Sciatic nerve (tissue), 2 donors: ENCODE data around the gene NPR3. TPM values are rescaled to one million over a fixed set of nuclear protein-coding genes. Genes with fewer than 3 reads are reported as not detected.

Experiments used
- ATAC-seq: fragments of 200-7000 bp; cut with Tn5 transposase; one replicate; pipeline ENCODE4 v1.9.1; 2020; ENCODE audit warnings: mild to moderate bottlenecking, moderate library complexity
- DNase-seq: peaks from one replicate; pipeline ENCODE4 v3.0.0-alpha.2; 2020; ENCODE audit warnings: low spot score
- intact Hi-C: fragments of 100-400 bp; cut with DNase I; formaldehyde crosslinking; loops from one replicate; pipeline ENCODE4 v1.14.2; 2022
- total RNA-seq: library from RNA; stranded (reverse); fragmentation: NEBNext Ultra II Directional; extraction: Animal tissue kit (Norgen Biotek cat#: 25700); gene quantifications from one replicate; pipeline ENCODE4 v1.2.1, GENCODE V29; 2021
- donor health status: DM: no; HTN: no; CAD: no.
- donor health status: DM: no; HTN: no; CAD: no.

The NPR3 gene
- total RNA-seq, 1 donor from 2014 or later = 16.0 TPM

DNA sequence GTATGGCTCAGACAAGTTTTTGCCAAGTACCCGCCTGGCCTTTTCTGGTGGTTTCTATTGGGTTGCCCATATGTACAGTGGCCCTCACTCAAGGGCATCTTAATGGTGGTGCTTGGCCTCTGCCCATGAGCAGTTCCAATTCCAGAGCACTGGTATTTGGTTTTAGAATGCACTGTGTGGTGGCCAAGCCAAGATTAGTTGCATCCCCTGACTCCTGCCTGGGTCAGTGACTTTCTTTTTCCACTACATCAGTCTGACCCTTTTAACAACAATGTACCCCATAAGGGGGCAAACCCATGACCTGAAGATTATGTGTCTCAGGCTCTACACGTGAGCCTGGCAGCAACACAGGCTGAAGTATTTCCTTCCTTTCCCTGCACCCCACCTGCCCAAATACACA lies 34.2 kb downstream of the NPR3 start:
- DNase-seq (no peak), ATAC-seq (no peak)

DNA sequence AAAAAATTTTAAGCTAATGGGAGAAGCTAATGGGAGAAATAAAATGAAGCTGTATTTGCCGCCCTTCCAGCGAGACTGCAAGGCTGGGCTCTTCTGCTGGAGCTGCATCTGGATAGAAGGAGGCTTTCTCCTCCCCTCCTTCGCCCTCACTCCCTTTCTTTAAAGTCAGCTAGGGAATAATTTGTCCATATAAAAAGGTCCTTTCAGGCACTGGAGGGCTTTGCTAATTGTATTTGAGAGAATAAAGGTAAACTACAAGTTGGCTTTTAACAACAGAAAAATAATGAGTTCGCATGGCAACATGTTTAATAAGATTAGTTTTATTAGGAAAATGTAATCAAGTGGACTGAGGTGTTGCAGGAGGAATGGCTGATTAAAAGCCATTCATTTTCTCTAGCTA lies 41.3 kb downstream of the NPR3 start:
- ATAC-seq = no peak
- DNase-seq = no peak
- intact Hi-C loops = no loop called here

More for the DNA sequence above, 34.2 kb downstream of the NPR3 start:
- intact Hi-C loops = no loop called here

DNA sequence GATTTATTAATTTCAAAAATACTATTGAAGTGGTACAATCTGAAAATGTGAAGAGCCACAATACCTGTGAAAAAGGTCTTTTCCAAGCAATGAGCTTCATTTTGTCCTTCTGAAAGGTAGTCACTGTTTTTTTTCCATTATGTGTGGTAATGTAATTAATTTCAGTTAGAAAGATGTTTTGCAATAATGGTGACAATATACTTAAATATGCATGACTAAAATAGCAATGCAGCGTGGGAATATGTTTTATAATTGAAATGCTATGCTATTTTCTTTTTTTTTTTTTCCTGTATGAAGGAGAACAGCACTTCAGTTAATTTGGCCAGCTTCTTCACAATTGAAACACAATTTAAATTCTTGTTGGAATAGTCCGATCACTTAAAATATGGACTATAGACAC lies 41.9 kb downstream of the NPR3 start:
- intact Hi-C loops = no loop called here
- DNase-seq (no peak), ATAC-seq (no peak)

DNA sequence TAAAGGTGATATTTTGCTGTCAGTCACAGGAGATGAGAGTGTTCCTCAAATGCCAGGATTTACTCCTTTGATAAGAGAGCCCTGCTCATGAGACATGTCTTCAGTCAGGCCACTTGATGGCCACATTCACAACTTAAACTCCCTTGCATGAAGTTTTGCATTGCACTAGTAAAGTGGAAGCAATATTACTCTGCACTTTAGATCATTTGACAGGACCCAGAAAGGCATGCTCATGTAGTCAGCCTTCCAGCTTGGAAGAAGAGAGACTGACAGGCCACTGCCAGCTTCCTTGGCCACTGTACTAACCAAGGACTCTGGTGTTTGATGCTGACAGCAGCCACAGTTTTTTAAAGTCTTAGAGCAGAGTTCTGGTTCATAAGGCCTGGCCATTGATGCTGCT lies 42.6 kb downstream of the NPR3 start:
- ATAC-seq (peak; percentile 13), DNase-seq (no peak)
- intact Hi-C loops = no loop called here

DNA sequence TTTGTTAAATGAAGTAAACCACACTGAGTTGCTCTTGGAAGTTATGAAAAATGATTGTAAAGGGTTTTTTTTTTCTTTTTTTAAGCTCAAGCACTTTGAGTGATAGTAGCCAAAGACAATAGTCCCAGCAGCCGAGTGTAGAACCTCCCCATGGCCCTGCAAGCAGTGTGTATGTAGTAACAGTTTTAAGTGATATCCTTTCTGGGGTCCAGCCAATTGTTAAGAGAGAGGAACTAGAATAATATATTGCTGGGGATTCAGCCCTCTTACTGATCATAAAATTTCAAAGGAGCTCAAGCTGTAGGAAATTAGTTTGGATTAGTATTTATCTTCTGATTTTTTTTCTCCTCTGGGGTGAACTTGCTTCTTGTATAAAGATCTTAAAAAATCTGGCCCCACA lies 43.2 kb downstream of the NPR3 start:
- no peak for ATAC-seq

DNA sequence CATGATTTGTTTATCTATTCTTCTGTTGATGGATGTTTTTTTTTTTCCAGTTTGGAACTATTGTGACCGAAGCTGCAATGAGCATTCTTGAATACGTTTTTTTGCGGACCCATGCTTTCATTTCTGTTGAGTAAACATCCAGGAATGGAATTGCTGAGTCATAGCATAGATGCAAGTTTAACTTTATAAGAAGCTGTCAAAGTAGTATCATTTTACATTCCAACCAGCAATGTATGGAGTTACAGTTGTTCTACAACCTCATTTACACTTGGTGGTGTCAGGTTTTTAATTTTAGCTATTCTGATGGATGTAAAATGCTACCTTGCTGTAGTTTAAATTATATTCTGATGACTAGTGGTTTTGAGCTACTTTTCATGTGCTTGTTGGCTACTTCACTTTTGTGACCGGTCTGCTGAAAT lies 49.0 kb downstream of the NPR3 start:
- intact Hi-C loops = no loop called here
- ATAC-seq (no peak), DNase-seq (no peak)

More for the DNA sequence above, 43.2 kb downstream of the NPR3 start:
- DNase-seq = no peak
- intact Hi-C loops = no loop called here

DNA sequence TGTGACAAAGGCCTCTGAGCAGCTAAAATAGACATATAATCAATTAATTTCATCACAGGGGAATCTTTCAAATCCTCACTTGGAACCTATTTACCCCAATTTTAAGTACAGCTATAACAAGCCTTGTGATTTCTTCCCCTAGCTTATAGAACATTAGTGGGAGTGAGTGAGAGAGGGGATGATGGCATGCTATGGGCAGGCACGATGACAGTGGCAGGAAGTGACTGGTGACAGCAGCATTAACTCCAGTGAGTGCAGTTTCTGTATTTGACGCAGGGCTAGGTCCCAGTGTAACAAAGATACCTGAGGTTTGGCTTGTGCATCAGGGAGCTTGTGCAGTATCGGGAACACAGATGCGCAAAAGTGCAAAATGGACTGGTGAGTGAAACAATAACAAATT lies 54.1 kb downstream of the NPR3 start:
- no peak for ATAC-seq
- intact Hi-C loops = no loop called here
- DNase-seq = no peak

DNA sequence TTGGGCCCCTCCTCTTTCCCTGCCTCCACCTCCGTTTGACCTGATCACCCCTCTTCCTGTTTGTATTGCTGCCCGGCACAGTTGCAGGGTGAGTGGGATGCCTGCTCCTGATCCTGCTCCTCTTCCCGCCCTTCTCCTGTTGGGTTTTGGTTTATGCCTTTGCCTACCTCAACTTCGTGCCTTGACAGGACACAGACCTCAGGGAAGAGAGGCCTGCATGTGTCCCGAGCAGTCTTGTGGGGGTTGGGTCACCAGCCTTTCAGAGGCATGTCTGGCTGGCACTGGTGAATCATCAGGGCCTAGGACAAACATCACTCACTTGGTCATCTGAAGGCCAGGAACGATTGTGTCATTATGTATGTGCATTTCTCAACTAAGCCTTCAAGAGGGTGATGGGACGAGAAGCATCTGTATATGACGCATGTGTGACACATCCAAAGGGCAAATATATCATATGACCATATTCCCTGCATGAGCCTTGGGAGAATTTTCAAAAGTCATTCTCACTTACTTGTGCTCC lies 56.9 kb downstream of the NPR3 start:
- intact Hi-C loops = no loop called here
- ATAC-seq (no peak), DNase-seq (no peak)

DNA sequence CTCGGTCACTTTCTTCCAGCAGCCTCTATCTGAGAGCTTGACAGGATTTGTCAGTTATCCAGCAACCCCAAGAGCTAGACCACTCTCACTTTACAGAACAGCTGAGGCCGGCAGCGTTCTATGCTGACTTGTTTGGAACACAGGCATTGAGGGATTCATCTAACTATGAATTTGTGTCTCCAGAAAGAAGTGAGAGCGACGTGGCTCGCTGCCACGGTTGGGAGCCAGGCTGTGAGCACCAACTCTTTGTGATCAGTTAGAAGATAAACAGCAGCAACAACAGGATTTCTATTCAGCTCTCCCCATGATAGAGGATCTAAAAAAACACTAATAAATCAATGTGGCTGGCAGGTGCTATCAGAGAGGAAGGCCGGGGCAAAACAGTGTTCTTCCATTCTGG lies 58.6 kb downstream of the NPR3 start:
- no peak for ATAC-seq
- no peak for DNase-seq
- intact Hi-C loops = no loop called here

DNA sequence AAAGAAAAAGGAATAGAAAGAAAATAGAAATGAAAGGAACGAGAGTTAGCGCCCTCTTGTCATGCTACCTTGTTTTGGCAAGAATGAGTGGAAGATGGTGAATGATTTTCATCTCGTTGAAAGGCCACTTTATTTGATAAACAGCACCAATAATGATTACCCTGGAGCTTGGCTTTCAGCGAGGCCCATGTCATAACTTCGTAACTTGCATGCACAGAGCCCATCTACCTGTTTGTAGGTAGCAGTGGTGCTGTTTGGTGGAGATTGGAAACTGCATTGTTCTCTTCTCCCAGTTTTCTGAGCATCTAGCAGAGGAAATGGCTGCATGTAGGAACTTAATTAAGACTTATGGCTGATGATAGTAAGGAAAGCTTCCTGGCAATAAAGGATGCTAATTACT lies 59.3 kb downstream of the NPR3 start:
- no peak for DNase-seq
- intact Hi-C loops = no loop called here
- no peak for ATAC-seq

DNA sequence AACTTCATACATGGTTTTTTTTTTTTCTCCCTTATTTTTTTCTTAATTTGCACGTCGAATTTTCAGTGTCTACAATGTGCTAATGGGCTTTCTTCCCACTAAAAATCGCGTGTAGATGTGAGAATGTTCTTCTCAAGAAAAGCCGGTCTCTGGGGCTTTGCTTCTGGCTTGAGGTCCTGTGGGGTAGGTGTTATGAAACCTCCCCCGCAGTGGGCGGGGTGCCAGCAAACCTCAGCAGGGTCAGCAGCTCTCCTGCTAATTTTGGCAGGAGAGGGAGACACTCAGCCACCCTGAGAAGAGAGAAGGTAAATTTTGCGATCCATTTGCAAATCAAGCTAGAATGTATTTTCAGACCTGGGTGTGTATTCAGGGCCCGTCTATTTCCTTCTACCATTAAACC lies 59.9 kb downstream of the NPR3 start:
- intact Hi-C loops = no loop called here
- ATAC-seq (no peak), DNase-seq (no peak)

DNA sequence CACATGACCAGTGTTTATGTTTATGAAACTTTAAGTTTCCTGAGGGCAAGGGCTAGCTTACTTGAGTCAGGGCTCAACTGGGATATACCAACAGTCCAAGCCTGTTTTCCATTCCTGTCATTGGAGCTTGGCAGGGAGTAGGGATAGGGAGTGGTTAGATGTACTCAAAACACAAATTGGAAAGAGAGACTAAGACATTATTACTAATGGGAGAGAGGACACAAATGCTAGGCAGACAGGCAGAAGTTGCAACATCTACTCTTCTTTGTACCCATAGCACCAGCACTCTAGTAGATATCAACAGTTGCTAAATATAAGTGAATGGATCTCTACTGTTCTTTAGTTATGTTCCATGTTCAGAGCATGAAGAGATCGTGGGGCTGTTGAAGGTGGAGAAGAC lies 62.8 kb downstream of the NPR3 start:
- intact Hi-C loops = no loop called here
- no peak for DNase-seq
- ATAC-seq = peak; percentile 17

DNA sequence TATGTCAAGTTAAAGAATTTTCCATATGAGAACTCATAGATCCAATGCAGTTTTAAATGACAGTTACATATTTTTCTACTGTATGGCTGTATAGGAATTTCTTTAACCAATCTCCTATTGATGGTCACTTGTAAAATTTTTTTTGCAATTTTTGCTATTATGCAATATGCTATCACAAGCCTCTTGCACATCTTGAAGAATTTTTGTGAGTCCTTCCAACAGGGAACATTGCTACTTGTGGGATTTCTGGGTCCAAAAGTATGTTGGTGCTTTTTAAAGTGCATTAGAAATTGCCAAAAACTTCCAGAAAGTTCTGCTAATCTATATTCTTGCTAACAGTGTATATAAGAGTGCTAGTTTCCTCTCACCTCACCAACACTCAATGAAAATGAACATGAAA lies 65.1 kb downstream of the NPR3 start:
- no peak for DNase-seq
- intact Hi-C loops = no loop called here
- ATAC-seq = no peak

DNA sequence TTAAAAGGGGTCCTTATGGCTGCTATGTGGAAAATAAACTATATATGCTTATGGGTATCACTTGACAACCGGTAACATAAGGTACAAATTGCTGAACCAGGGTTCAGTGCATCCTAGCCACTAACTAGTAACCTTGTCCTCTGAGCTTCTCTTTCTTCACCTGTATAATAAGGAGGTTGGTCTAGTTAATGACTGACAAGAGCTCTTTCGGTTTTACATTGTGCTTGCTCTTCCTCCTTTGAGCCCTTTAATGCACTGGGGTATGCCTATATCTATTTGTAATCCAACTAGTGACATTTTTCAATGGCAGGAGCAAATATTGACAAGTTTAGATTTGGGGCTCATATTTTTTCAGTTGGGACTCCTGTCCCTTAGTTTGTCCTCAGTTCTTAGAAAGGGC lies 66.1 kb downstream of the NPR3 start:
- ATAC-seq = no peak
- intact Hi-C loops = no loop called here
- no peak for DNase-seq

DNA sequence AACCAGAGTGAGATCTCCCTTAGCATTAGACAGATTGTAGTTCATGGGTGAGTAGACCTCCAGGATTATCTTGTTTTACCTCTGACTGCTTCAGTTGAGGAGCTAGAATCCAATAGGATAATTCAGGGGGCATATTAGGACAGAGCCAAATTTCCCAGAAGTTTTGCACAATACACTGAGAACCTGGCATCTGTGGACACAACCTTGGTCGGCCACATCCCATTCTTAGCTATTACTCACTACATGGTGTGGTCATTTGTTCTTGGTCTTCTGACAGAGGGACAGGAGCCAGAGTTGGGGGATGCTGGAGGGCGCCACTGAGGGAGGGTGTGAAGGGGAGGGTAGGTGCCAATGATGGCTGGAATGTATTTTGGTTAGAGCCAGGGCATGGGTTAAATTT lies 66.6 kb downstream of the NPR3 start:
- no peak for DNase-seq
- ATAC-seq = no peak
- intact Hi-C loops = no loop called here

DNA sequence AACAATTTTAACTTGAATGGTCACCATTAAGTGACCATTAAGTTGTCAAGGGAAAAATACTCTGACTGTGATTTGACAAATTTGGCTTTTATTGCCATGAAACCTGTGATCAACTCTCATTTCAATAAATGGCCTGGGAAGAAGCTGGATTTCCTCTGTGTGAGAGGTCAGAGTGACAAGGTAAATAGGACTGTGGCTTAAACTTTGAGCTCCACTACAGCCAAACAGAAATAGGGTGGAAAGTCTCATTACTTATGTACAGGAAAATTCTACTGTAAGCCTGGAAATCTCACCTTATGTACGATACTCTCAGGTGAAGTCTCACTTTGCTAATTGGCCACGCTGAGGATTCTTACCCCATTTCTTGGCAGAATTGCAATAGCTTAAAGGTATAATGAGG lies 67.3 kb downstream of the NPR3 start:
- intact Hi-C loops = no loop called here
- DNase-seq (no peak), ATAC-seq (no peak)

DNA sequence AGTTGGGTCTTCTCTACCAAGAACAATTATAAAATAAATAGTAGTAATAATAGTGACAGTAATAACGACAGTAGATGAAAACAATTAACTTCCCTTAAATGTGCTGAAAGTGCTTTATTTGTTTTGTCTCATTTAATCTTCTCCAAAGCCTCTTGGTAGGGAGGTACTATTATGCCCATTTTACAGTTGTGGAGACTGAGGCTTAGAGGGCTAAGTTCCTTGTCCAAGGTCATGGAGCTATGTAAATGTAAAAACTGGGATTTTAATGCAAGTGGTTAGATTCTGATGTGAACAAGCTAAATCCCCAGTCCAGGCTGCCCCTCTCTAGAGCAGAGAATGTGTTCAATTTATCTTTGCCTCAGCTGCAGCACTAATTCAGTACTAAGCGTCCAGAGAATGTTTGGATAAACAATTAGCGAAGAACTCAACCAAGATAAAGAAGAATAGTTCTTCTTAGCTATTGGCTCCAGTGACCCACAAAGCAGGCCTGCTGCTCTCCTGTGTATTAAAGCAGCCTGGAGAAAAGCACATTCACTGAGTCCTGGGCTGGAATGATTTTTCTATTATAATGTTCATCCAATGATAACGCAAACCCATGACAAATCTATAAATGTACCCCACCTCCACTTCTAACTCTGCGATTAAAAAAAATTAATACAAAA lies 68.8 kb downstream of the NPR3 start:
- intact Hi-C loops = no loop called here
- DNase-seq (no peak), ATAC-seq (peak; percentile 23)

DNA sequence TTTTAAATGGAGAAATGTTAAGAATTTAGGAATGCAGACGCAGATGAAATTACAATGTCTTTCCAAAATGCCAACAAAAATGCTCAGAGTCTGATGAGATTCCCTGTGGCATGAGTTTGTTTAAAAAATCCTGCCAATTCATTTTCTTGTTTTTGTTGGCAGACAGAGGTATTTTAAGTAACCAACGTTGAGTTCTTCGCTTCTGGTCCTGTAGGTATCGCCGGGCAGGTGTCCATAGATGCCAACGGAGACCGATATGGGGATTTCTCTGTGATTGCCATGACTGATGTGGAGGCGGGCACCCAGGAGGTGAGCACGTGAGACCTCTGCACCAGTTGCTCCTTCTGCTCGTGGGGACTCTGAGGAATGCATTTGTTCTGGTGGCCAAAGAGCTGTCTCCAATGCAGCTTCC lies 69.4 kb downstream of the NPR3 start:
- DNase-seq (no peak), ATAC-seq (no peak)
- intact Hi-C loops = no loop called here

DNA sequence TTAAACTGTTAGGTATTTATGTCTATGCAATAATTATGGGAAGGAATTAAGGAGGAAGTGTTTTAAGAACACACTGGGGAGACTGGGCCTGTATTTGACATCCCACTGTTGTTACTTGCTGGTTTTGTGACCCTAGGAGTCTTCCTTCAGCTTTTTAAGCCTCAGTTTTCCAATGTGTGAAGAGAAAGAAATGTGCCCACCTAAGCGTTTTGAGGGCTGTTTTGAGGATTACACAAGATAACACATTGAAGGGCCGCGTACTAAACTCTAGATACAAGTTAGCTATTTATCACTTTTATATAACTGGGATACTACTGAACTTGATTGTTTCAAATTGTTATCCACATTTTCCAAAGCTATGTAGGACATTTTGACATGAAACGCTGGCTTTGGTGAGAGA lies 72.5 kb downstream of the NPR3 start:
- ATAC-seq (no peak), DNase-seq (no peak)
- intact Hi-C loops = no loop called here

DNA sequence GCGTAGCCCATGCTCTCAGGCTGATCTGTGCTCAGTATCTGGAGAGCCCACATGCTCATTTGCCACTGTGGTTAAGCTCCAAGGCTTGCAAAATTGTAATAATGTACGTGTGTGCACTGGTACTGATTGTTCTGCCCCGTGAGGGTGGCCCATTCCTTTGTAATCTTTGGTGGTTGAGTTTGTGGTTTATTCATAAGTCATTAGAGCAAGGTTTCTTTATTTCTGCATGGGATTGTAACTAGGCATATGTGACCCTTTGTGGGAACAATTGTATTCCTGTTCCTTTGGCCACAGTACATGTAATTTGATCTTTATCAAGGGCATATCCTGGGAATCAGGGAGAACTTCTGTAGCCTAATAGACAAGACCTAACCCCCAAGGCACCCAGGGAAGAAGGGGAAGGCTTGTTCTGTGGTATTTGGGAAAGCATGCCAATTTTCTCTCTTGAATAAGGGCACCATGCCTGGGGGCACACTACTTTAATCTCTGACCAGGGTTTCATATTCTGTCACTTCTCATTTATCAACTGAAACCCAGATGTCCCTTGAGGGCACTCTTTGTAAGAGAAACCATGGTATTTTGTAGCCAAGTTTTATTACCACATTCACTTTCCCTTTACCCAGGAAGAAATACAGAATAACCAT lies 74.6 kb downstream of the NPR3 start:
- peak; percentile 22 for ATAC-seq
- no peak for DNase-seq
- intact Hi-C loops = no loop called here

DNA sequence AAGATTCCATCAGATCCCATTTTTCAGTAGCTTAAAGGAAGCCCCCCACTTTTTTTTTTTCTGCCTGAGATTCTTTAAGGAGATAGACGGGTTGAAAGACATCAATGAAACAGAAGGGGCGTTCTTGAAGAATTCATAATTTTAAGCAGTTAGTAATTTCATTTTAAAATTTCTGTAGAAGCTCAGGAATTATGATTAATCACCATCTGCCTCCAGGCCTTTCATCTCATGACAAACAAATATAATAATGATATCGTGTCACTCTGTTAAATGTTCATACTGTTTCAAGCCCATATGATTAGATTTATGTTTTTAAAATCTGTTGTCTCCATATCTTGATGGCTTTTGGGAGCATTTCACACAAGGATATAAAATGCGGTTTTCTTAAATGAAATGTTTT lies 75.2 kb downstream of the NPR3 start:
- DNase-seq (no peak), ATAC-seq (no peak)
- intact Hi-C loops = no loop called here
